K562 (cell line): ENCODE measurements around the gene COL1A1.

Source experiments
- CEBPZ ChIP-seq: fragments of 150-350 bp; IDR thresholded peaks from 2 replicates; pipeline ENCODE4 v1.6.1; 2014; ENCODE audit warnings: low read depth, mild to moderate bottlenecking, low read length, borderline replicate concordance
- CREBBP ChIP-seq: IDR thresholded peaks from one replicate; pipeline ENCODE4 v1.6.1; 2012; ENCODE audit warnings: low read depth, mild to moderate bottlenecking, control low read depth, inconsistent platforms, low read length
- NBN ChIP-seq: fragments of 450-650 bp; IDR thresholded peaks from 2 replicates; pipeline ENCODE4 v1.6.1; 2016; ENCODE audit warnings: low read depth, mild to moderate bottlenecking
- NCOA1 ChIP-seq: fragments of 450-650 bp; IDR thresholded peaks from 2 replicates; pipeline ENCODE4 v1.6.1; 2016; ENCODE audit warnings: low read depth
- POLR2AphosphoS5 ChIP-seq: IDR thresholded peaks from 2 replicates; pipeline ENCODE4 v1.6.1; 2011; ENCODE audit warnings: mild to moderate bottlenecking, low read depth, low read length, moderate library complexity; ENCODE audit not compliant: control insufficient read depth, insufficient read depth
- SRSF9 ChIP-seq: fragments of 200-400 bp; formaldehyde crosslinking; IDR thresholded peaks from 2 replicates; pipeline ENCODE4 v1.6.1; 2017; ENCODE audit warnings: low read depth, low read length, borderline replicate concordance
- ZEB2 ChIP-seq: fragments of 450-650 bp; IDR thresholded peaks from 2 replicates; pipeline ENCODE4 v1.6.1; 2016
- ZNF12 ChIP-seq: sonication (generic); formaldehyde crosslinking; IDR thresholded peaks from 2 replicates; pipeline ENCODE4 v1.4.0; 2020; ENCODE audit warnings: mild to moderate bottlenecking, missing genetic modification reagents
- ZNF41 ChIP-seq: fragments of 250-450 bp; sonication (Bioruptor Pico); conservative IDR thresholded peaks from 2 replicates; pipeline ENCODE4 v1.4.0; 2020; ENCODE audit warnings: mild to moderate bottlenecking
- ZNF431 ChIP-seq: sonication (generic); formaldehyde crosslinking; IDR thresholded peaks from 2 replicates; pipeline ENCODE4 v1.8.0; 2022; ENCODE audit warnings: mild to moderate bottlenecking, missing genetic modification reagents
- TF ChIP-seq, protein P1 (sequence below), 3 experiments: IDR thresholded peaks in 2 of 3; conservative IDR thresholded peaks in 1 of 3; 2 replicates each; pipeline ENCODE4 v1.5.1; 2011 to 2012; ENCODE audit warnings: low read length in 3 of 3, mild to moderate bottlenecking in 3 of 3, control low read depth in 2 of 3, improper control_type of control experiment in 1 of 3, inconsistent platforms in 1 of 3, low read depth in 1 of 3, mixed read lengths in 1 of 3, moderate library complexity in 1 of 3; ENCODE audit not compliant: insufficient read depth in 2 of 3
- TF ChIP-seq, protein P2 (sequence below): sonication (generic); formaldehyde crosslinking; IDR thresholded peaks from 2 replicates; pipeline ENCODE4 v1.8.0; 2022; ENCODE audit warnings: missing genetic modification reagents, mild to moderate bottlenecking, borderline replicate concordance

GRCh38 chr17:50177476-50177875, 24.0 kb downstream of the COL1A1 start:
- TF ChIP-seq CEBPZ (no peak), ZNF431 (CRISPR knock-in tag) (no peak), CREBBP (no peak), POLR2AphosphoS5 (no peak), ZEB2 (no peak), SRSF9 (no peak), ZNF12 (CRISPR knock-in tag) (no peak), NCOA1 (no peak), NBN (no peak), ZNF41 (CRISPR knock-in tag) (no peak)
- TF ChIP-seq, protein P1, sequence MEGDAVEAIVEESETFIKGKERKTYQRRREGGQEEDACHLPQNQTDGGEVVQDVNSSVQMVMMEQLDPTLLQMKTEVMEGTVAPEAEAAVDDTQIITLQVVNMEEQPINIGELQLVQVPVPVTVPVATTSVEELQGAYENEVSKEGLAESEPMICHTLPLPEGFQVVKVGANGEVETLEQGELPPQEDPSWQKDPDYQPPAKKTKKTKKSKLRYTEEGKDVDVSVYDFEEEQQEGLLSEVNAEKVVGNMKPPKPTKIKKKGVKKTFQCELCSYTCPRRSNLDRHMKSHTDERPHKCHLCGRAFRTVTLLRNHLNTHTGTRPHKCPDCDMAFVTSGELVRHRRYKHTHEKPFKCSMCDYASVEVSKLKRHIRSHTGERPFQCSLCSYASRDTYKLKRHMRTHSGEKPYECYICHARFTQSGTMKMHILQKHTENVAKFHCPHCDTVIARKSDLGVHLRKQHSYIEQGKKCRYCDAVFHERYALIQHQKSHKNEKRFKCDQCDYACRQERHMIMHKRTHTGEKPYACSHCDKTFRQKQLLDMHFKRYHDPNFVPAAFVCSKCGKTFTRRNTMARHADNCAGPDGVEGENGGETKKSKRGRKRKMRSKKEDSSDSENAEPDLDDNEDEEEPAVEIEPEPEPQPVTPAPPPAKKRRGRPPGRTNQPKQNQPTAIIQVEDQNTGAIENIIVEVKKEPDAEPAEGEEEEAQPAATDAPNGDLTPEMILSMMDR (IDR thresholded peaks at IDR 0.05 in 2 of 3, conservative IDR thresholded peaks at IDR 0.05 in 1 of 3; ENCODE audit: insufficient read depth in 2 of 3, low read depth in 1 of 3, low read length in 3 of 3): no peak
- TF ChIP-seq, protein P2, sequence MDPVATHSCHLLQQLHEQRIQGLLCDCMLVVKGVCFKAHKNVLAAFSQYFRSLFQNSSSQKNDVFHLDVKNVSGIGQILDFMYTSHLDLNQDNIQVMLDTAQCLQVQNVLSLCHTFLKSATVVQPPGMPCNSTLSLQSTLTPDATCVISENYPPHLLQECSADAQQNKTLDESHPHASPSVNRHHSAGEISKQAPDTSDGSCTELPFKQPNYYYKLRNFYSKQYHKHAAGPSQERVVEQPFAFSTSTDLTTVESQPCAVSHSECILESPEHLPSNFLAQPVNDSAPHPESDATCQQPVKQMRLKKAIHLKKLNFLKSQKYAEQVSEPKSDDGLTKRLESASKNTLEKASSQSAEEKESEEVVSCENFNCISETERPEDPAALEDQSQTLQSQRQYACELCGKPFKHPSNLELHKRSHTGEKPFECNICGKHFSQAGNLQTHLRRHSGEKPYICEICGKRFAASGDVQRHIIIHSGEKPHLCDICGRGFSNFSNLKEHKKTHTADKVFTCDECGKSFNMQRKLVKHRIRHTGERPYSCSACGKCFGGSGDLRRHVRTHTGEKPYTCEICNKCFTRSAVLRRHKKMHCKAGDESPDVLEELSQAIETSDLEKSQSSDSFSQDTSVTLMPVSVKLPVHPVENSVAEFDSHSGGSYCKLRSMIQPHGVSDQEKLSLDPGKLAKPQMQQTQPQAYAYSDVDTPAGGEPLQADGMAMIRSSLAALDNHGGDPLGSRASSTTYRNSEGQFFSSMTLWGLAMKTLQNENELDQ: no peak
